Common myeloid progenitor, CD34-positive (primary cell): ENCODE data around the gene BACH2.

Experiments
- CTCF ChIA-PET: fragments of 350-600 bp; sonication (Branson Sonifier 250); formaldehyde crosslinking; loops from one replicate; lab custom pipeline; 2021; ENCODE audit warnings: antibody characterized with exemption; lab: Charles Lee
- POLR2A ChIA-PET: fragments of 350-600 bp; sonication (Branson Sonifier 250); formaldehyde crosslinking; loops from one replicate; lab custom pipeline; 2021; ENCODE audit warnings: antibody characterized with exemption; lab: Charles Lee
- DNase-seq, 3 donors: peaks; one replicate each; pipeline versions ENCODE4 v3.0.0 to v3.0.0-alpha.2; 2013
- H3K27ac ChIP-seq, 2 experiments: 1 replicate in 1 of 2; 2 replicates in 1 of 2; pipeline ENCODE4 v1.7.0; 2013; ENCODE audit warnings: inconsistent platforms in 2 of 2, low read length in 2 of 2, mild to moderate bottlenecking in 2 of 2, low read depth in 1 of 2, moderate library complexity in 1 of 2; ENCODE audit not compliant: severe bottlenecking in 2 of 2, insufficient read depth in 1 of 2, poor library complexity in 1 of 2
- H3K27me3 ChIP-seq, 5 experiments: replicated peaks in 2 of 5; 1 replicate in 3 of 5; 2 replicates in 2 of 5; pipeline versions ENCODE4 v1.6.1 to v1.7.0; 2013; ENCODE audit warnings: low read length in 4 of 5, mild to moderate bottlenecking in 2 of 5, moderate library complexity in 2 of 5, inconsistent platforms in 1 of 5; ENCODE audit not compliant: insufficient read depth in 5 of 5, control insufficient read depth in 4 of 5
- H3K36me3 ChIP-seq, 4 experiments: 1 replicate in 2 of 4; 2 replicates in 2 of 4; pipeline versions ENCODE4 v1.6.1 to v1.7.0; 2013; ENCODE audit warnings: low read length in 3 of 4, control low read depth in 1 of 4, mild to moderate bottlenecking in 1 of 4; ENCODE audit not compliant: control insufficient read depth in 4 of 4, insufficient read depth in 4 of 4
- H3K4me1 ChIP-seq, 4 experiments: 1 replicate in 3 of 4; 2 replicates in 1 of 4; pipeline versions ENCODE4 v1.6.1 to v1.7.1; 2013; ENCODE audit warnings: low read length in 3 of 4, mild to moderate bottlenecking in 3 of 4, control low read depth in 1 of 4, inconsistent platforms in 1 of 4, moderate library complexity in 1 of 4; ENCODE audit not compliant: control insufficient read depth in 4 of 4, insufficient read depth in 4 of 4; ENCODE audit errors: control extremely low read depth in 1 of 4
- H3K4me3 ChIP-seq, 7 experiments: 1 replicate in 4 of 7; 2 replicates in 3 of 7; pipeline versions ENCODE4 v1.5.1 to v1.7.0; 2013; ENCODE audit warnings: mild to moderate bottlenecking in 7 of 7, low read length in 6 of 7, moderate library complexity in 6 of 7, inconsistent platforms in 2 of 7, low read depth in 2 of 7, control low read depth in 1 of 7; ENCODE audit not compliant: insufficient read depth in 4 of 7, control insufficient read depth in 1 of 7; ENCODE audit errors: extremely low read depth in 1 of 7
- H3K9me3 ChIP-seq, 5 experiments: 1 replicate in 4 of 5; 2 replicates in 1 of 5; pipeline versions ENCODE4 v1.6.1 to v1.7.1; 2013; ENCODE audit warnings: low read length in 4 of 5, mild to moderate bottlenecking in 2 of 5, inconsistent platforms in 1 of 5, low read depth in 1 of 5, moderate library complexity in 1 of 5; ENCODE audit not compliant: control insufficient read depth in 4 of 5, insufficient read depth in 2 of 5; ENCODE audit errors: control extremely low read depth in 1 of 5
- WGBS: methylation state at CpG from one replicate; pipeline ENCODE4 v1.1.5; 2013; ENCODE audit not compliant: insufficient coverage; 5-methylcytosine and 5-hydroxymethylcytosine counted together

Gene BACH2

GRCh38 chr6:90190752-90191395, 105.8 kb downstream of the BACH2 start:
- WGBS = 48% methylated on average over 4 of the region's 5 CpGs
- CTCF ChIA-PET = no interaction called here

DNA sequence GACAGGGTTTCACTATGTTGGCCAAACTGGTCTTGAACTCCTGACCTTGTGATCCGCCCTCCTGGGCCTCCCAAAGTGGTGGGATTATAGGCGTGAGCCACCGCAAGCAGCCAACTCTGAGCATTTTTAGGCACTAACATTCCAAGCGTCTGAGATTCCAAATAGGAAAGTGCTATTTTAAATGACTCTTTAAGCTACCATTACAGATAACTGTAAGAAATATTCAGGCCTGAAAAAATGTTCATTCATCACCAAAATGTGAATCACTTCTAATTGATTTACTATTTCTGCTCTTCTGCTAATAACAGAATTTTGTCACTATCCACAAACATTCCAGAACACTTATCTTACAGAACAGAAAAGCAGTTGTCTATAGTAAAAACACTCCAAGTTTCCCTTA, 106.5 kb downstream of the BACH2 start:
- Histone ChIP-seq H3K27me3 (no peaks in the 10 kb centered on the region), H3K36me3 (no peaks in the 10 kb centered on the region), H3K27ac (no peak overlapping the region), H3K9me3 (no peaks in the 10 kb centered on the region), H3K4me1 (peaks cover 23 to 54% (median 30%) of the 10 kb centered on the region in 4 experiments), H3K4me3 (no peak overlapping the region)
- 94% methylated on average over 3 of the region's 4 CpGs for WGBS
- POLR2A ChIA-PET = no interaction called here
- no peak for DNase-seq
- CTCF ChIA-PET = no interaction called here

More at GRCh38 chr6:90190752-90191395, 105.8 kb downstream of the BACH2 start:
- no peaks in the 10 kb centered on the region for H3K9me3 ChIP-seq
- no peaks in the 10 kb centered on the region for H3K36me3 ChIP-seq
- no peak overlapping the region for H3K4me3 ChIP-seq
- peak overlapping the region in 1 of 2 experiments; percentile 28 for H3K27ac ChIP-seq
- H3K27me3 ChIP-seq = no peaks in the 10 kb centered on the region
- POLR2A ChIA-PET = no interaction called here
- H3K4me1 ChIP-seq = peaks cover 19 to 50% (median 27%) of the 10 kb centered on the region in 4 experiments
- DNase-seq = peak in 2 of 3 donors; percentile 35 to 52

GRCh38 chr6:90187437-90188121, 109.1 kb downstream of the BACH2 start:
- Histone ChIP-seq H3K27ac (peak overlapping the region in 1 of 2 experiments; percentile 69), H3K36me3 (no peaks in the 10 kb centered on the region), H3K4me1 (peaks cover 40 to 61% (median 45%) of the 10 kb centered on the region in 4 experiments)

GRCh38 chr6:90186637-90187371, 109.8 kb downstream of the BACH2 start:
- WGBS = 48% methylated on average over 2 of the region's 8 CpGs
- Histone ChIP-seq H3K27ac (peak overlapping the region in 1 of 2 experiments; percentile 69), H3K9me3 (no peaks in the 10 kb centered on the region), H3K4me3 (peak overlapping the region in 2 of 7 experiments; percentile 52 to 64), H3K27me3 (no peaks in the 10 kb centered on the region), H3K36me3 (no peaks in the 10 kb centered on the region), H3K4me1 (peaks cover 40 to 61% (median 45%) of the 10 kb centered on the region in 4 experiments)
- peak; percentile 60 to 95 (median 91) for DNase-seq
- ChIA-PET CTCF (interaction anchor here (0.7 to 2.5 kb wide), 5 partner anchors 9 to 292 kb away, joined by 3 to 5 read pairs (median 3); no protein-coding TSS in a partner anchor), POLR2A (interaction anchor here (0.6 to 0.7 kb wide), 2 partner anchors 15 to 34 kb away, joined by 3 to 4 read pairs; no protein-coding TSS in a partner anchor)

More at GRCh38 chr6:90187437-90188121, 109.1 kb downstream of the BACH2 start:
- Histone ChIP-seq H3K4me3 (peak overlapping the region in 4 of 7 experiments; percentile 15 to 64 (median 40)), H3K27me3 (no peaks in the 10 kb centered on the region), H3K9me3 (no peaks in the 10 kb centered on the region)
- POLR2A ChIA-PET = interaction anchor here (0.6 kb wide), 1 partner anchor 320 kb away, joined by 5 read pairs; no protein-coding TSS in a partner anchor
- peak in 2 of 3 donors; percentile 38 to 57 for DNase-seq
- WGBS = 35% methylated on average over 5 of the region's 8 CpGs
- CTCF ChIA-PET = interaction anchor here (0.8 to 2.5 kb wide), 5 partner anchors 10 to 291 kb away, joined by 3 to 5 read pairs (median 3); no protein-coding TSS in a partner anchor

- Histone ChIP-seq H3K27me3 (no peaks in the 10 kb centered on the region), H3K36me3 (no peaks in the 10 kb centered on the region), H3K9me3 (no peaks in the 10 kb centered on the region), H3K4me3 (no peak overlapping the region), H3K4me1 (peaks cover 40 to 57% (median 44%) of the 10 kb centered on the region in 4 experiments), H3K27ac (no peak overlapping the region)
- DNase-seq = no peak
- ChIA-PET CTCF (interaction anchor here (0.7 to 2.5 kb wide), 6 partner anchors 8 to 293 kb away, joined by 3 to 5 read pairs (median 3); no protein-coding TSS in a partner anchor), POLR2A (interaction anchor here (0.6 kb wide), 1 partner anchor 35 kb away, joined by 3 read pairs; no protein-coding TSS in a partner anchor)
- no CpG with 5 or more reads among the region's 3 CpGs for WGBS
Measured at GRCh38 chr6:90186026-90186425, 110.6 kb downstream of the BACH2 start.

DNA sequence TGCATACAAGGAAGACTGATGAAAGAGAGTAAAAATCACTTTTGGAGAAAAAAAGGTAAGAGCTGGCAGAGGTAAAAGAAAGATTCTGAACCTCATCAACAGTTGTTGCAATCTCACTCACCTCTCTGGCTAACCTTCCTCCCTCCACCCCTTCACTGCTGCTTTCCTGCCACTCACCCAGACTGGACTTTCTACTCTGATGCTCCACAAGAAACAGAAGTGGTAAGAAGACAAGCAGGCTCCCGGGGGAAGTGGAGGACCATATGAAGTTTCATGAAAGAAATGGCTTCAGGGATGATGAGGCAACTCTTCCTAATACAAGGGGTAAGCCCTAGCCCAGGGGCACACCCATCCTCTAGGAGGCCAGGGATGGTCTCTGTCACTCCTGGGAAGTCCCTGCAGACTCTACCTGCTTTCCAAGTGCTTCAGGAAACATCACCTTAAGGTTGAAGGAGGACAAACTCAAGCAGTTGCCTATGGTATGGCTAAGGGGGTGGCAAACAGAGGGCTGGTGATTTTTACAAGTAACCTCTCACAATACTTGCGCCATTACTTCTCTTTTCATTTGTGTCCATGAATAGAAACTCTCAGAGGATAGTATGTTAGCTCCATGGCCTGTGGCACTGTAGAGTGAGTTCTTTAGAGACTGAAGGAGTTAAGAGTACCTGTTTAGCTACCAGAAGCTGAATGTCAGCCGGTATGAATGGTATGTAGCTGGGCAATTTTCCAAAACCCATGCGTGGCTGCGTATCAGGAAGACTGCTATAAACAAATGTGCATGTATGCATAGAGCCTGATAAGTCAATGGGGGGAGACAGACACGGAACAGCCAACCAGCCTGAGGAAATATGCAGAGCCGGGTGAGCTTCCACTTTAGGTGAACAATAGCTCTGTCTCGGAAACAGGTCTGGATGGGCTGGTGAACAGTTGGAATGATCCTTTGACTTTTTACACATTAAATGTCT, 112.0 kb downstream of the BACH2 start:
- Histone ChIP-seq H3K9me3 (no peaks in the 10 kb centered on the region), H3K27me3 (no peaks in the 10 kb centered on the region), H3K4me1 (peaks cover 39 to 49% (median 43%) of the 10 kb centered on the region in 4 experiments), H3K27ac (peak overlapping the region in 1 of 2 experiments; percentile 69), H3K4me3 (peak overlapping the region in 2 of 7 experiments; percentile 34 to 57), H3K36me3 (no peaks in the 10 kb centered on the region)
- peak; percentile 69 to 85 (median 77) for DNase-seq
- WGBS = 3% methylated on average over 6 of the region's 8 CpGs
- CTCF ChIA-PET = interaction anchor here (0.9 to 1.8 kb wide), 10 partner anchors 9 to 215 kb away, joined by 3 to 5 read pairs (median 3); no protein-coding TSS in a partner anchor
- POLR2A ChIA-PET = no interaction called here
